Activated CD8-positive, alpha-beta memory T cell treated with anti-CD3 and anti-CD28 coated beads, Interleukin-2, amount 10 ng/mL, durations not matched to agents 7 days and 5 days (primary cell): ENCODE results near the gene RAB8A. TPM values are rescaled to one million over a fixed set of nuclear protein-coding genes. Genes with fewer than 3 reads are reported as not detected.

Experiments
- ATAC-seq: fragments of 150-1000 bp; cut with Tn5 transposase; one replicate; pipeline ENCODE4 v1.10.0; 2021; ENCODE audit warnings: moderate library complexity
- CTCF ChIA-PET: fragments of 350-600 bp; sonication (Branson Sonifier 250); formaldehyde crosslinking; loops from one replicate; lab custom pipeline; 2021; ENCODE audit warnings: antibody characterized with exemption; lab: Charles Lee
- DNase-seq: peaks from one replicate; pipeline ENCODE4 v3.0.0-alpha.2; 2020
- H3K27ac Mint-ChIP-seq: one replicate; pipeline ENCODE4 v1.8.0; 2021; ENCODE audit warnings: mild to moderate bottlenecking, mixed read lengths
- H3K27me3 Mint-ChIP-seq: one replicate; pipeline ENCODE4 v1.8.0; 2021; ENCODE audit warnings: mixed read lengths
- H3K36me3 Mint-ChIP-seq: one replicate; pipeline ENCODE4 v1.8.0; 2021; ENCODE audit warnings: mild to moderate bottlenecking, mixed read lengths
- H3K4me1 Mint-ChIP-seq: one replicate; pipeline ENCODE4 v1.8.0; 2021; ENCODE audit warnings: mixed read lengths
- H3K4me3 Mint-ChIP-seq: one replicate; pipeline ENCODE4 v1.8.0; 2021; ENCODE audit warnings: mild to moderate bottlenecking, moderate library complexity, mixed read lengths
- H3K9me3 Mint-ChIP-seq: one replicate; pipeline ENCODE4 v1.8.0; 2022; ENCODE audit warnings: low read depth, mixed read lengths
- total RNA-seq, 2 experiments: library from RNA; stranded (reverse); gene quantifications; one replicate each; pipeline ENCODE4 v1.2.3, GENCODE V29; 2021

The RAB8A gene
- 100 to 1,000 TPM; 204 to 271 TPM for total RNA-seq

DNA sequence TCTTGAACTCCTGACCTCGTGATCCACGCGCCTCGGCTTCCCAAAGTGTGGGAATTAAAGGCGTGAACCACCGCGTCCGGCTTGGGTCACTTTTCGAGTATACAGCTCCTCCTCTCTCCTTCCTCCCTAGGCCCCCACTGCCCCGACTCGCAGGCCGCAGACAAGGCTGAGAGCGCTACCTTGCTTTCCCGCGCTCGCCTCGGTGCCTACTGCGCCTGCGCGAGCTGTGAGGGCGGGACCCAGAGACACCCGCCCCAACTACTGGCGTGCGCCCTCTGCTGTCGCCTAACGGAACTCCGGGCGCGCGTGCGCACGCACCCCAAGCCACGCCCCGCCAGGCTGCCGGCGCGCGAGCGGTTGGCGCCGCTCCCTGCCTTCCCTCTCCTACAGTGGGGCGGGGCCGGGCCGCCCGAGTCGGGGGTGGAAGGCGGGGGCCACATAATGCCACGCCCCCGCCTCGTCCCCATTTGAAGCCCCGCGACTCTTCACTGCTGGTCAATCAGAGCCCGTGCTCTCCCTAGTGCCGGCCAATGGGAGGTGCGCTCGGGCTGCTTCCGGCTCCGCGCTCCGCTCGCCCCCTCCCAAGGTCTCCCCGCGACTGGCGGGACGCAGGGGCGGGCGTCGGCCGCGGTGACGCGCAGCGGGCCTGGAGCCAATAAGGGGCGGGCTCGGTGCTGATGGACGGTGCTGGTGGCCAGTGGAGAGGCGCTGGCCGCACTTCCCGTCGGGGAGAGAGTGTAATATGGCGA, at the start of gene RAB8A:
Gene RAB8A, plus strand, starts transcription at position 730 of the 749 bp plus-strand sequence. Its CDS starts 13 bp downstream, at position 743.
- CTCF ChIA-PET, result interaction anchor here (0.6 to 3.4 kb wide), 34 partner anchors 9 to 505 kb away, joined by 3 to 34 read pairs (median 5); partner anchors contain the start of genes FAM32A, HSH2D and TPM4
- Mint-ChIP-seq H3K36me3 (peaks cover 26% of the 10 kb centered on the region), H3K27me3 (no peaks in the 10 kb centered on the region), H3K9me3 (no peaks in the 10 kb centered on the region), H3K4me1 (peaks cover 40% of the 10 kb centered on the region), H3K27ac (peak within 1 kb of the TSS; percentile 97), H3K4me3 (peak within 1 kb of the TSS; percentile 92)
- peak; percentile 99 for DNase-seq
- ATAC-seq, result peak; percentile 94

DNA sequence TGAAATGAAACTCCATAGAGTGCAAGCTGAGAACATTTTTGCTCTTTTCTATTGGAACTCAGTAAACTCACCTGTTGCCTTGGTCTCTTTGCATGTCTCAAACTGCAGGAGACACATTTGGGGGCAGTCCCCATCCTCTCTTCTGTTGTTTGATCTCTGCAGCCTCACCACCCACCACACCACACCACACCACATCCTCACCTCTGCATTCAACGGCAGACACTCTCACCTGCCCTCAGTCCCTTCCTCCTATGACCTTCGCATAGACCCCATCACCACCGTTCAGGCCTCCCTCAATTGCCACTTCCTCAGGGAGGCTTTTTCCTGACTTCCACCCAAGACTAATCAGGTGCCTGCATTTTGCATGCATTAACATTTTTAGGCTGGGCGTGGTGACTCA, 49.7 kb upstream of the RAB8A start:
- peaks cover 8% of the 10 kb centered on the region for H3K36me3 Mint-ChIP-seq
- H3K4me1 Mint-ChIP-seq, result peaks cover 33% of the 10 kb centered on the region
- peak; percentile 79 for ATAC-seq
- CTCF ChIA-PET, result interaction anchor here (0.8 to 9.7 kb wide), 16 partner anchors 12 to 281 kb away, joined by 3 to 83 read pairs (median 4); partner anchors contain the start of genes FAM32A, HSH2D, RAB8A and TPM4
- H3K9me3 Mint-ChIP-seq, result peaks cover 6% of the 10 kb centered on the region
- peak overlapping the region; percentile 47 for H3K27ac Mint-ChIP-seq
- no peak overlapping the region for H3K4me3 Mint-ChIP-seq
- peak; percentile 92 for DNase-seq
- peaks cover 10% of the 10 kb centered on the region for H3K27me3 Mint-ChIP-seq

DNA sequence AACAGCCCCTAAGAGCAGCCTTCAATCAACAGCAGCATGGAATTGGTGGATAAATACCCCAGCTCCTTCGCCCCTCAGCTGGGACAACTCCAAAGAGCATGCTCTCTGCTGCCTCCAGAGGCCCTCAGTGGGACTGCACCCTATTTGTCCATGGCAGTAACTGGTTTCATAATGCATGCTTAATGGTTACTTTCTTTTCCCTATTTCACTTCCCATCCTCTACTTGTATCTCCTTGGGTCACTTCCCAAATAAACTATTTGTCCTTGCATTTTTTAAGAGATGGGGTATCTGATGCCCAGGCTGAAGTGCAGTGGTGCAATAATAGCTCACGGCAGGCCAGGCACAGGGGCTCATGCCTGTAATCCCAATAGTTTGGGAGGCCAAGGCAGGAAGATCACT, 48.9 kb upstream of the RAB8A start:
- CTCF ChIA-PET, result interaction anchor here (0.5 to 9.7 kb wide), 25 partner anchors 10 to 1574 kb away, joined by 3 to 83 read pairs (median 5); partner anchors contain the start of genes AP1M1, FAM32A, HSH2D and RAB8A
- DNase-seq (peak; percentile 78), ATAC-seq (peak; percentile 48)
- Mint-ChIP-seq H3K9me3 (no peaks in the 10 kb centered on the region), H3K4me1 (peaks cover 33% of the 10 kb centered on the region), H3K27ac (peak overlapping the region; percentile 40), H3K4me3 (no peak overlapping the region), H3K36me3 (peaks cover 7% of the 10 kb centered on the region), H3K27me3 (peaks cover 10% of the 10 kb centered on the region)

DNA sequence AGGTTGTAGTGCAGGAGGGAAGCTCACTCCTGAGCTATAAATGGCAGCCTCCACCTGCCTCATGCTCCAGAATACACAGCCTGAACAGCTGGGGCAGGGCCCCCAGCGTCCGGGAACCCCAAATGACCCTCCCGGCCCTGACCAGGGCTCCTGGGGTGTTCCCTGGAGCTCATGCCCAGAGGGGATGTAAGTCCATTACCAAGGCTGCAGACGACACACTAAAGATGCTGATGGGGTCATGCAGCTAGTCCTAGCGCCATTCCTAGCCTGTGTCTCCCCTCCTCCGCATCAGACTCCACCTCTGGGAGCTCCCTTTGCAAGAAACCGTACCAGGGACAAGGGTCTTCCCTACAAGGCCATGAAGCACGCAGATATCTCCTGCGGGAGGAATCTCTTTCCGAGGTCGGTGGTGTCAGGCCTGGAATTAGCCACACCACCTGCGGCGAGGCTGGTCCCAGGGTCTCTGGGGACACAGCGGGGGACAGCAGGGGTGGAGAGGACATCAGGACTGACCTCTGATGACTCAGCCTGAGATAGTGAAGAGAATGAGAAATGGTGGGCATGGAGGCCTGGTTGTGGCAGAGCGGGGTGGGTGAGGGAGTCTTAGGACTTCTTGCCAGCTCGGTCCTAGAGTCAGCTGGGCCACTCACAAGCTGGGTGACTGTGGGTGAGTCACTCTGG, 47.3 kb upstream of the RAB8A start:
- H3K4me1 Mint-ChIP-seq, result peaks cover 33% of the 10 kb centered on the region
- no peaks in the 10 kb centered on the region for H3K9me3 Mint-ChIP-seq
- H3K27ac Mint-ChIP-seq, result no peak overlapping the region
- CTCF ChIA-PET, result interaction anchor here (1.0 to 9.7 kb wide), 14 partner anchors 9 to 134 kb away, joined by 3 to 83 read pairs (median 7); partner anchors contain the start of genes AP1M1, FAM32A, HSH2D and RAB8A
- H3K27me3 Mint-ChIP-seq, result peaks cover 7% of the 10 kb centered on the region
- no peak for ATAC-seq
- H3K36me3 Mint-ChIP-seq, result peaks cover 7% of the 10 kb centered on the region
- DNase-seq, result no peak
- no peak overlapping the region for H3K4me3 Mint-ChIP-seq

DNA sequence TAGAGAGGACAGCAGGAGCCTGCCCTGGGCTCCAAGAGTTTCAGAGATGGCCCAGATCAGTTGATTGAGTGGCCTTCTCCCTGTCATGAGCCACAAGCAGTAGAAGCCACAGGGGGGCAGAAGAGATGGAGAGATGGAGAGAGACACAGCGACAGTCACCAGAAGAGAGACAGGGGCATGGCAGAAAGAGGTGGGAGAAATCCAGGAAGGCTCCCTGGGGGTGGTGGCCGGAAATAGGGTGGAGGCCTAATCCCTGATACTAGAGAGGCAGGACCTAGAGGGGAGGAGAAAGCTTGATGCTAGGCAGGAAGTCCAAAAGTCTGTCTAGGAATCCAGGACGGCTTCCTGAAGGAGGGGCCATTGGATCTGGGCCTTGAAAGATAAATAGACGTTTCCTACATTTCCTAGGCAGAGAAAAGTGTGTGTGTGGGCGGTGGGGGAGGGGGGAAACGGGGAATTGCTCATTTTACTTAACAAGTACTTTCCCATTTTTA, 45.0 kb upstream of the RAB8A start:
- no peaks in the 10 kb centered on the region for H3K9me3 Mint-ChIP-seq
- H3K27ac Mint-ChIP-seq, result no peak overlapping the region
- peaks cover 2% of the 10 kb centered on the region for H3K27me3 Mint-ChIP-seq
- H3K4me1 Mint-ChIP-seq, result peaks cover 33% of the 10 kb centered on the region
- no peak for ATAC-seq
- no peak overlapping the region for H3K4me3 Mint-ChIP-seq
- H3K36me3 Mint-ChIP-seq, result peaks cover 4% of the 10 kb centered on the region
- DNase-seq, result peak; percentile 79
- CTCF ChIA-PET, result interaction anchor here (0.9 to 9.7 kb wide), 12 partner anchors 9 to 120 kb away, joined by 3 to 83 read pairs (median 6); partner anchors contain the start of genes HSH2D and TPM4

DNA sequence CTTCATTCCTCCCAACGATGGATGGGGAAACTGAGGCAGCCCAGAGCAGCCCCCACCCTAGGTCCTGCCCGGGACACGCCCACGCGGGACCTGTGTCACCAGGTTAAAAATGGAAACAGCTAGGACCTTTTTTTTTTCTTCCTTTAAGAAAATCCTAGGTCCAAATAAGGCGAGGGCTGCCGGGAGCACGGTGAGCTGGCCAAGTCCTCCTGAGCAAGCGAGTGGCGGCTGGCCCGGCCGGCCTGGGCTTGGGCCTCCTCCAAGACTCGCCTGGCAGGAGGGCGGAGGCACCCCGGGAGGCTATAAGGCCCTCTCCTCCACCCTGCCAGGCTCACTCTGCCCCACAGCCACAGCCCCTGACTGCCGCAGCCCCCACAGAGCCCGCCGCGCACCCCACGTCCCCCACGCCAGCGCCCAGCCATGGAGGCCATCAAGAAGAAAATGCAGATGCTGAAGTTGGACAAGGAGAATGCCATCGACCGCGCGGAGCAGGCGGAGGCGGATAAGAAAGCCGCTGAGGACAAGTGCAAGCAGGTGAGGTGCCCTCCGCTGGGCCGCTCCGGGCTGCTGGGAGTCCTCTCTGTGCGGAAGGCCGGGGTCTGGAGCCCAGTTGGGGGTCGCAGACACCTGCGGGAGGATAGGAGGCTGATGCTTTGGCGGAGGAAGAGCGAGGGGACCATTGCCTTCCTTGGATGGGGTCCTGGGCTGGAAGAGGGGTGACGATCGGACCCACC, 44.3 kb upstream of the RAB8A start:
- Mint-ChIP-seq H3K4me3 (no peak overlapping the region), H3K36me3 (no peaks in the 10 kb centered on the region), H3K9me3 (no peaks in the 10 kb centered on the region), H3K4me1 (peaks cover 32% of the 10 kb centered on the region), H3K27me3 (no peaks in the 10 kb centered on the region), H3K27ac (no peak overlapping the region)
- DNase-seq (no peak), ATAC-seq (no peak)
- CTCF ChIA-PET, result interaction anchor here (1.3 to 9.7 kb wide), 7 partner anchors 9 to 76 kb away, joined by 4 to 83 read pairs (median 8); partner anchors contain the start of genes HSH2D and TPM4

DNA sequence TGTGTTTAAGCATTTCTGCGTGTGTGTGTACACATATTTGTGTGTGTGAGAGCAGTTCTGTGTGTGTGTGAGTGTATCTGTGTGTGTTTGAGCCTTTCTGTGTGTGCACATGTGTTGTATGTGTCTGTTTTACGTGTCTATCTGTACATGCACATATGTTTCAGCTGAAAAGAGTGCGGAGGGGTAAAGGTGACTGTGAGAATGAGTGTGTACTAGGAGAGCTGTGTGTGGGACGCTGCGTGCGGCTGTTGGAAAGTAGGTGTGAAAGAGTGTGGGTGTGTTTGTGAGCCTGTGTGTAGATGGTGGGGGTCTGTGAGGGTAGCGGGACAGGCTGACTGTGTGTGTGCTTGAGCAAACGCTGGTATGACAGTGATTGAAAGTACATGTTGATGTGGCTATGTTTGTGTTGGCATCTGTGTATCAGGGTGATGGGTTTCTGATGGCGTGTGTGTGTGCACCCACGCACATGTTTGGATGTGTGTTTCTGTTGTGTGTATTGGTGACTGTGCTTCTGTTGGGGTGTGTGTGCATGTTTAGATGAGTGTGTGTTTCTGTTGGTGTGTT, 42.9 kb upstream of the RAB8A start:
- peaks cover 35% of the 10 kb centered on the region for H3K4me1 Mint-ChIP-seq
- CTCF ChIA-PET, result no interaction called here
- no peak overlapping the region for H3K4me3 Mint-ChIP-seq
- no peak overlapping the region for H3K27ac Mint-ChIP-seq
- H3K9me3 Mint-ChIP-seq, result no peaks in the 10 kb centered on the region
- ATAC-seq (no peak), DNase-seq (no peak)
- no peaks in the 10 kb centered on the region for H3K27me3 Mint-ChIP-seq
- H3K36me3 Mint-ChIP-seq, result no peaks in the 10 kb centered on the region

DNA sequence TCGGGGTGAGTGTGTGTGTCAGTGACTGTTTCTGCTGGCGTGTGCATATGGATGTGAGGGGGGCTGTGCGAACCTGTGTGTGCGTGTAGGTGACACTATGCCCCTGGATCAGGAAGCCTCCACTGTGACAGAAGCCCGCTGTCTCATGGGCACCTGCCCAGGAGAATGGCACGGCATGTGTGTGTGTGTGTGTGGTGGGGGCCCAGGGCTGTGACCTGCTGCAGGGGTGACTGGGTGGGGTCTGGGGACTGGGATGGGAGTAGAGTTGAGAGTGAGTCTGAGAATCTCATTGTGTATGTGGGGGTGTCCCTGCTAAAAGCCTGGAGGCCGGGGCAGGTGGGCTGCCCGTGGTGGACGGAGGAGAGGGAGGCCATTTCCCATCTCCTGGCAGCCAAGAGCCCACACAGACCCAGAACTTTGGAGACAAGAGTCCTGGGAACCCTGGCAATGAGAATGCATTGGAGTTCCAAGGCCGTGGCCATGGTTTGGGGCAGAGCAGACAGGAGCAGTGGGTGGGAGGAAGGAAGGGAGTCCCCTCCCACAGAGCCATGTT, 41.8 kb upstream of the RAB8A start:
- no peak for ATAC-seq
- no peak overlapping the region for H3K4me3 Mint-ChIP-seq

DNA sequence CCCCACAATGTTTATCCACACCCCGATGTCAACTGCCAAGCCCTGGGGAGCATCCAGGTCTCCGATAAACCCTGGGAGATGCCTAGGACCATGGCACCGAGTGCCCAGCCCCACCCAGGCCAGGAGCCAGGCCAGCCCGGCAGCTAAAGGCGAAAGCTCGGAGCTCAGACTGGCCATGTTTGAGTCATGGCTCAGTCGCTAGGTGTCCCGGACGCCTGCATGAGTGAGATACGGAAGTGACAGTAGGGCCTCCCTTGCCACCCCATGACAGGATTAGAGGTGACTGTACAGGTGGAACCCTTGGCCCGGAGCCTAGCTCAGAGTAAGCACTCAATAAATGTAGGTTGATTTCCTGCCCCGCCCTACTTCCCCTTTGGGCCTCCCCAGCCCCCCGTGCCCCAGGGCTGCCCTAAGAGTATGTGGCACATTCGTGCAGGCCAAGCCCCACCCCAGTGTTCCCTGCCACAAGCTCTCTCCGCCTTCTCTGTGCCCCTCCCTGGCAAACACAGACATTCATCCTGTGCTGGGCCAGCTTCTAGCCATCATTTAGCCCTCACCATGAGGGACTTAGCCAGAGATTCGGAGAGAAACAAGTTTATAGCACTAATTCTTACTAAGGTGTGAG, 41.2 kb upstream of the RAB8A start:
- peaks cover 49% of the 10 kb centered on the region for H3K4me1 Mint-ChIP-seq
- H3K27me3 Mint-ChIP-seq, result no peaks in the 10 kb centered on the region
- H3K36me3 Mint-ChIP-seq, result no peaks in the 10 kb centered on the region
- DNase-seq, result peak; percentile 93
- CTCF ChIA-PET, result interaction anchor here (1.0 to 6.7 kb wide), 9 partner anchors 8 to 114 kb away, joined by 3 to 62 read pairs (median 4); partner anchors contain the start of genes FAM32A and RAB8A
- peak; percentile 95 for ATAC-seq
- no peak overlapping the region for H3K4me3 Mint-ChIP-seq
- no peak overlapping the region for H3K27ac Mint-ChIP-seq
- no peaks in the 10 kb centered on the region for H3K9me3 Mint-ChIP-seq

More for the DNA sequence above, 41.8 kb upstream of the RAB8A start:
- Mint-ChIP-seq H3K27me3 (no peaks in the 10 kb centered on the region), H3K4me1 (peaks cover 43% of the 10 kb centered on the region), H3K9me3 (no peaks in the 10 kb centered on the region), H3K27ac (no peak overlapping the region), H3K36me3 (no peaks in the 10 kb centered on the region)
- DNase-seq, result no peak
- CTCF ChIA-PET, result interaction anchor here (1.0 to 6.7 kb wide), 8 partner anchors 8 to 115 kb away, joined by 3 to 62 read pairs (median 4); partner anchors contain the start of genes FAM32A and RAB8A

DNA sequence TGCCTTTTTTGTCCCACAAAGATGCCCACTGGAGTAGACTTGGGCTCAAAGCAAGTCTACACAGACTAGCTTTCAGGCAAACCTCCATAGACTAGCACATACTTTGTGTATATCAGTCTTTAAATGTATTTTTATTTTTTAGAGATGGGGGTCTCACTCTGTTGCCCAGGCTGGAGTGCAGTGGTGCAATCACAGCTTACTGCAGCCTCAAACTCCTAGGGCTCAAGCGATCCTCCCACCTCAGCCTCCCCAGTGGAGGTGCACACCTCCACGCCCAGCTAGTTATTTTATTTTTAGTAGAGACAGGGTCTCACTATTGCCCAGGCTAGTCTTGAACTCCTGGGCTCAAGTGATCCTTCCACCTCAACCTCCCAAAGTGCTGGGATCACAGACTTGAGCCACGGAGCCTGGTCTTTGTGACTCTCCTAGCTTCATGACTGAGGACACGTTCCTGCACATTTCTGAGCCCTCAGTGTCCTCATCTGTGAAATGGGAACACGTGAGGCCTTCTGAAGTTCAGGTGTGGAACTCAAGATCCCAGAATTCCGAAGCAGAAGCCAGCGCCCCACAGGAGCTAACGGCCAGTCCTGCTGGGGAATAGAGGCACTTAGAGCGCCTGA, 40.5 kb upstream of the RAB8A start:
- Mint-ChIP-seq H3K4me1 (peaks cover 51% of the 10 kb centered on the region), H3K9me3 (no peaks in the 10 kb centered on the region), H3K36me3 (no peaks in the 10 kb centered on the region), H3K4me3 (no peak overlapping the region), H3K27me3 (no peaks in the 10 kb centered on the region), H3K27ac (no peak overlapping the region)
- ATAC-seq (no peak), DNase-seq (no peak)
- CTCF ChIA-PET, result interaction anchor here (0.5 to 6.7 kb wide), 10 partner anchors 8 to 114 kb away, joined by 3 to 62 read pairs (median 4); partner anchors contain the start of genes FAM32A and RAB8A

DNA sequence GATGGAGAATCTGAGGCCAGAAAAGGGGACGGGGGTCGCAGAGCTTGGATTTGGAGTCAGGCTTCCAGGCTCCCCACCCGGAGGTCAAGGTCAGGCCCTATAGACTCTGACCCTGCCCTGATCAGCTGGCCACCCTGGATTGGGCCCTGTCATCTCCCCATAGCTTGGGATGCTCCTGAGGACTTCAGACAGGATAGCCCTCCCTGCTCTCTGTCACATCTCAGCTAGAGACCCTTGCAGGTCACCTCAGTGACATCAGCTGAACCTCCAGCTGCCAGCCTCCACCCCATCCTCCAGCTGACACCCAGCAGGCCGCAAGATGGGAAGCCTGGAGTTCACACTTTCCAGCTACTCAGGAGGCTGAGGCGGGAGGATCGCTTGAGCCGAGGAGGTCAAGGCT, 38.2 kb upstream of the RAB8A start:
- Mint-ChIP-seq H3K27me3 (no peaks in the 10 kb centered on the region), H3K36me3 (peaks cover 12% of the 10 kb centered on the region), H3K4me1 (peaks cover 48% of the 10 kb centered on the region), H3K9me3 (no peaks in the 10 kb centered on the region), H3K27ac (peak overlapping the region; percentile 80), H3K4me3 (no peak overlapping the region)
- CTCF ChIA-PET, result interaction anchor here (0.7 to 6.7 kb wide), 8 partner anchors 9 to 112 kb away, joined by 3 to 62 read pairs (median 4); partner anchors contain the start of gene FAM32A
- no peak for ATAC-seq
- no peak for DNase-seq
